Astrocyte of the cerebellum (primary cell): ENCODE measurements around the gene SELENOH.

Experiments
- DNase-seq: peaks from one replicate; pipeline ENCODE4 v3.0.0-alpha.2; 2011; ENCODE audit warnings: low read depth
- H3K4me3 ChIP-seq: 2 replicates; pipeline ENCODE4 v1.5.1; 2011; ENCODE audit warnings: mild to moderate bottlenecking, low read depth, low read length, moderate library complexity
- CTCF ChIP-seq: IDR thresholded peaks from 2 replicates; pipeline ENCODE4 v1.5.1; 2012; ENCODE audit warnings: low read length, low read depth, moderate library complexity, mild to moderate bottlenecking; ENCODE audit errors: missing control alignments
- in situ Hi-C: cut with HindIII; loops from 2 replicates; pipeline ENCODE4 v1.10.0; 2017; ENCODE audit warnings: low sequenced_read_pairs

SELENOH gene

GRCh38 chr11:57792870-57793269, 51.6 kb downstream of the SELENOH start:
- no peak for DNase-seq
- no peak for TF ChIP-seq CTCF
- in situ Hi-C loops: no loop called here
- no peak overlapping the region for H3K4me3 ChIP-seq
